GM12801 (cell line): ENCODE measurements around the gene C12orf57.

Experiments
- CTCF ChIP-seq: IDR thresholded peaks from one replicate; pipeline ENCODE4 v1.5.1; 2011; ENCODE audit warnings: control low read depth; ENCODE audit not compliant: insufficient read length; ENCODE audit errors: extremely low read depth

C12orf57 gene

GRCh38 chr12:6959058-6959804, 15.4 kb downstream of the C12orf57 start:
- no peak for TF ChIP-seq CTCF

- no peak for TF ChIP-seq CTCF
These were observed 16.2 kb downstream of the C12orf57 start for GRCh38 chr12:6959805-6960592.

- TF ChIP-seq CTCF: no peak
These were observed 16.9 kb downstream of the C12orf57 start for GRCh38 chr12:6960593-6961277.

- TF ChIP-seq CTCF: no peak
These were observed 17.5 kb downstream of the C12orf57 start for GRCh38 chr12:6961278-6961694.

- TF ChIP-seq CTCF: no peak
These were observed 18.0 kb downstream of the C12orf57 start for GRCh38 chr12:6961695-6962284.

GRCh38 chr12:6962285-6963015, 18.6 kb downstream of the C12orf57 start:
- no peak for TF ChIP-seq CTCF
